H1 (cell line): ENCODE measurements around the gene FNIP2. TPM values are rescaled to one million over a fixed set of nuclear protein-coding genes. Genes with fewer than 3 reads are reported as not detected.

Experiments used
- CTCF ChIA-PET: fragments of 300-600 bp; sonication (Branson Sonifier 250); formaldehyde crosslinking; loops from one replicate; lab custom pipeline; 2021; ENCODE audit not compliant: partially characterized antibody; lab: Charles Lee
- POLR2A ChIA-PET: fragments of 300-600 bp; sonication (Branson Sonifier 250); formaldehyde crosslinking; loops from one replicate; lab custom pipeline; 2021; ENCODE audit warnings: inconsistent platforms; ENCODE audit not compliant: partially characterized antibody; lab: Charles Lee
- DNase-seq, 2 experiments: peaks; one replicate each; pipeline versions ENCODE4 v3.0.0 to v3.0.0-alpha.2; 2010 to 2022; ENCODE audit warnings: low spot score in 2 of 2, low read depth in 1 of 2, mixed read lengths in 1 of 2
- FAIRE-seq: peaks from 2 replicates; lab custom pipeline; 2011; peaks lifted over from hg19 to GRCh38; lab: Jason Lieb, UNC
- H2AFZ ChIP-seq: 2 replicates; pipeline ENCODE4 v1.8.1; 2012; ENCODE audit warnings: low read length, inconsistent platforms
- H2AK5ac ChIP-seq: 2 replicates; pipeline ENCODE4 v1.6.1; 2013; ENCODE audit warnings: low read depth, low read length
- H2BK120ac ChIP-seq: replicated peaks from 2 replicates; pipeline ENCODE3; 2013; ENCODE audit warnings: low read depth, low read length, inconsistent platforms
- H2BK12ac ChIP-seq: 2 replicates; pipeline ENCODE4 v1.6.1; 2013; ENCODE audit warnings: low read depth, low read length
- H2BK15ac ChIP-seq: 2 replicates; pipeline ENCODE4 v1.6.1; 2013; ENCODE audit warnings: low read length
- H2BK20ac ChIP-seq: 2 replicates; pipeline ENCODE4 v1.6.1; 2013; ENCODE audit warnings: low read length
- H2BK5ac ChIP-seq: 2 replicates; pipeline ENCODE4 v1.6.1; 2013; ENCODE audit warnings: low read depth, low read length
- H3K14ac ChIP-seq: 2 replicates; pipeline ENCODE4 v1.6.1; 2013; ENCODE audit warnings: inconsistent platforms; ENCODE audit not compliant: insufficient read length
- H3K18ac ChIP-seq: 2 replicates; pipeline ENCODE4 v1.6.1; 2013; ENCODE audit warnings: low read length; ENCODE audit errors: extremely low read depth
- H3K23ac ChIP-seq: 2 replicates; pipeline ENCODE4 v1.6.1; 2013; ENCODE audit warnings: inconsistent platforms; ENCODE audit not compliant: insufficient read length
- H3K23me2 ChIP-seq: 2 replicates; pipeline ENCODE4 v1.6.1; 2013; ENCODE audit warnings: low read depth, low read length
- H3K27ac ChIP-seq: 2 replicates; pipeline ENCODE4 v1.6.1; 2011; ENCODE audit warnings: low read depth, low read length, inconsistent platforms
- H3K27me3 ChIP-seq, 4 experiments: replicated peaks in 1 of 4; 1 replicate in 1 of 4; 2 replicates in 3 of 4; pipeline versions ENCODE4 v1.6.1 to v1.8.1; 2011 to 2013; ENCODE audit warnings: low read length in 3 of 4, mild to moderate bottlenecking in 3 of 4, inconsistent platforms in 2 of 4, mixed read lengths in 2 of 4, moderate library complexity in 1 of 4; ENCODE audit not compliant: control insufficient read depth in 3 of 4, insufficient read depth in 3 of 4; ENCODE audit errors: extremely low read depth in 1 of 4
- H3K36me3 ChIP-seq, 4 experiments: 2 replicates each; pipeline versions ENCODE4 v1.6.1 to v1.8.1; 2011 to 2013; ENCODE audit warnings: mild to moderate bottlenecking in 4 of 4, low read length in 3 of 4, moderate library complexity in 2 of 4, control low read depth in 1 of 4, inconsistent platforms in 1 of 4; ENCODE audit not compliant: insufficient read depth in 4 of 4, control insufficient read depth in 2 of 4
- H3K4ac ChIP-seq: replicated peaks from 2 replicates; pipeline ENCODE3; 2013; ENCODE audit warnings: low read length, low read depth, mixed read lengths, inconsistent platforms; ENCODE audit not compliant: insufficient read length
- H3K4me1 ChIP-seq, 4 experiments: replicated peaks in 1 of 4; 1 replicate in 1 of 4; 2 replicates in 3 of 4; pipeline versions ENCODE4 v1.6.1 to v1.8.1; 2011 to 2013; ENCODE audit warnings: low read length in 3 of 4, inconsistent platforms in 2 of 4, mixed read lengths in 1 of 4; ENCODE audit not compliant: insufficient read depth in 4 of 4, control insufficient read depth in 3 of 4
- H3K4me2 ChIP-seq, 2 experiments: 2 replicates each; pipeline versions ENCODE4 v1.6.1 to v1.8.1; 2011 to 2013; ENCODE audit warnings: low read depth in 2 of 2, low read length in 2 of 2, control low read depth in 1 of 2, inconsistent platforms in 1 of 2, mild to moderate bottlenecking in 1 of 2; ENCODE audit not compliant: insufficient read depth in 1 of 2
- H3K4me3 ChIP-seq, 4 experiments: fragments of 200-600, 300-600 bp in 1 of 4; sonication (generic), shearing (Covaris generic), sonication (Bioruptor Twin) in 1 of 4; 2 replicates each; pipeline versions ENCODE4 v1.5.1 to v1.8.1; 2011 to 2016; ENCODE audit warnings: low read length in 4 of 4, low read depth in 3 of 4, control low read depth in 2 of 4, inconsistent platforms in 2 of 4, mild to moderate bottlenecking in 2 of 4, mixed read lengths in 1 of 4, moderate library complexity in 1 of 4; ENCODE audit not compliant: insufficient read depth in 2 of 4; ENCODE audit errors: extremely low read depth in 1 of 4
- H3K56ac ChIP-seq: replicated peaks from 2 replicates; pipeline ENCODE3; 2013; ENCODE audit warnings: low read depth, mild to moderate bottlenecking, mixed read lengths, low read length, inconsistent platforms; ENCODE audit not compliant: insufficient read length
- H3K79me1 ChIP-seq: 2 replicates; pipeline ENCODE4 v1.6.1; 2013; ENCODE audit warnings: low read depth, low read length, control low read depth
- H3K79me2 ChIP-seq, 2 experiments: 2 replicates each; pipeline versions ENCODE4 v1.6.1 to v1.8.1; 2012 to 2013; ENCODE audit warnings: low read length in 2 of 2, mild to moderate bottlenecking in 2 of 2, inconsistent platforms in 1 of 2; ENCODE audit not compliant: insufficient read depth in 2 of 2, control insufficient read depth in 1 of 2
- H3K9ac ChIP-seq, 4 experiments: replicated peaks in 1 of 4; 1 replicate in 1 of 4; 2 replicates in 3 of 4; pipeline versions ENCODE4 v1.6.1 to v1.8.1; 2011 to 2013; ENCODE audit warnings: low read depth in 3 of 4, low read length in 3 of 4, control low read depth in 2 of 4, mild to moderate bottlenecking in 2 of 4, moderate library complexity in 2 of 4, inconsistent platforms in 1 of 4; ENCODE audit errors: extremely low read depth in 1 of 4
- H3K9me3 ChIP-seq, 2 experiments: 2 replicates each; pipeline versions ENCODE4 v1.6.1 to v1.8.1; 2012 to 2013; ENCODE audit warnings: mild to moderate bottlenecking in 2 of 2, moderate library complexity in 2 of 2, control low read depth in 1 of 2, inconsistent platforms in 1 of 2, low read depth in 1 of 2, low read length in 1 of 2, mixed read lengths in 1 of 2; ENCODE audit not compliant: insufficient read depth in 2 of 2
- H4K20me1 ChIP-seq, 2 experiments: replicated peaks in 1 of 2; 2 replicates each; pipeline versions ENCODE3 to v1.8.1; 2011 to 2013; ENCODE audit warnings: inconsistent platforms in 2 of 2, low read length in 2 of 2, mild to moderate bottlenecking in 1 of 2; ENCODE audit not compliant: insufficient read depth in 2 of 2, control insufficient read depth in 1 of 2
- H4K5ac ChIP-seq: 2 replicates; pipeline ENCODE4 v1.6.1; 2013; ENCODE audit warnings: low read length, low read depth, mixed read lengths, inconsistent platforms; ENCODE audit not compliant: insufficient read length
- H4K8ac ChIP-seq: 2 replicates; pipeline ENCODE4 v1.8.0; 2013; ENCODE audit warnings: mild to moderate bottlenecking, moderate library complexity, low read length, inconsistent platforms; ENCODE audit not compliant: insufficient read depth; ENCODE audit errors: extremely low read depth
- H4K91ac ChIP-seq: replicated peaks from 2 replicates; pipeline ENCODE3; 2013; ENCODE audit warnings: low read length, mixed read lengths, inconsistent platforms; ENCODE audit not compliant: insufficient read length
- ATF2 ChIP-seq: IDR thresholded peaks from 2 replicates; pipeline ENCODE4 v1.6.1; 2012; ENCODE audit warnings: low read length, inconsistent platforms
- CTCF ChIP-seq, 3 experiments: IDR thresholded peaks; 1 replicate in 2 of 3; 2 replicates in 1 of 3; pipeline versions ENCODE4 v1.5.1 to v1.6.1; 2011; ENCODE audit warnings: low read length in 3 of 3, mild to moderate bottlenecking in 3 of 3, inconsistent platforms in 2 of 3, low read depth in 1 of 3, moderate library complexity in 1 of 3; ENCODE audit not compliant: insufficient read depth in 1 of 3; ENCODE audit errors: control extremely low read depth in 1 of 3
- E2F6 ChIP-seq: IDR thresholded peaks from 2 replicates; pipeline ENCODE4 v1.6.1; 2012; ENCODE audit warnings: inconsistent platforms
- HDAC6 ChIP-seq: IDR thresholded peaks from one replicate; pipeline ENCODE4 v1.7.1; 2012; ENCODE audit warnings: low read depth, mild to moderate bottlenecking, inconsistent platforms, low read length, moderate library complexity
- POLR2AphosphoS5 ChIP-seq: IDR thresholded peaks from 2 replicates; pipeline ENCODE4 v1.6.1; 2011; ENCODE audit warnings: low read depth, low read length
- SAP30 ChIP-seq: fragments of 300-600 bp; sonication (generic); IDR thresholded peaks from 2 replicates; pipeline ENCODE4 v1.7.1; 2012; ENCODE audit warnings: low read length, moderate library complexity, mild to moderate bottlenecking, inconsistent platforms; ENCODE audit not compliant: insufficient read depth, insufficient replicate concordance
- SP4 ChIP-seq: IDR thresholded peaks from 2 replicates; pipeline ENCODE4 v1.6.1; 2012; ENCODE audit warnings: low read length, inconsistent platforms
- TAF7 ChIP-seq: optimal IDR thresholded peaks from 2 replicates; pipeline ENCODE3; 2011; ENCODE audit warnings: low read depth, mild to moderate bottlenecking, inconsistent platforms, low read length, moderate library complexity, borderline replicate concordance
- TCF12 ChIP-seq: IDR thresholded peaks from 2 replicates; pipeline ENCODE4 v1.6.1; 2011; ENCODE audit warnings: low read depth, mild to moderate bottlenecking, low read length
- WGBS, 2 experiments: shearing (Covaris generic) in 1 of 2; methylation state at CpG; one replicate each; pipeline versions ENCODE4 v1.1.6 to v1.1.7; 2013 to 2015; ENCODE audit warnings: low lambda C conversion rate in 2 of 2, mixed read lengths in 2 of 2, inconsistent platforms in 1 of 2, low coverage in 1 of 2, missing lambda C conversion rate in 1 of 2; ENCODE audit not compliant: insufficient replicate concordance in 2 of 2, insufficient coverage in 1 of 2, insufficient read length in 1 of 2; ENCODE audit errors: extremely low coverage in 1 of 2, missing lambda C conversion rate in 1 of 2; 5-methylcytosine and 5-hydroxymethylcytosine counted together
- polyA plus RNA-seq, 7 experiments: library from polyadenylated mRNA; depleted of rRNA in 3 of 7; stranded (reverse) in 5 of 7; unstranded in 2 of 7; fragments of >200 nt in 5 of 7; fragments of 200-250 nt in 2 of 7; gene quantifications; 1 replicate in 5 of 7; 2 replicates in 1 of 7; 4 replicates in 1 of 7; pipeline versions ENCODE4 v1.2.1 to v1.2.3, GENCODE V29; 2011 to 2013; ENCODE audit warnings: missing spikeins in 2 of 7, mixed read lengths in 2 of 7
- total RNA-seq: library from RNA; stranded (reverse); fragmentation: NEBNext Ultra II Directional; extraction: Animal tissue kit (Norgen Biotek cat#: 25700); gene quantifications from 2 replicates; pipeline ENCODE4 v1.2.1, GENCODE V29; 2021

FNIP2 gene
- total and polyA plus RNA-seq, 2 of the 8 experiments (the other 6 are each of a cell fraction or from before 2014, with no cell fraction given) = 4.0 to 13.0 TPM

- Histone ChIP-seq H3K23ac (no peak overlapping the region), H4K91ac (no peak overlapping the region), H3K56ac (no peak overlapping the region), H3K4me2 (no peak overlapping the region), H3K4ac (no peak overlapping the region), H2BK5ac (no peak overlapping the region), H3K9me3 (peaks cover 0 to 7% of the 10 kb centered on the region in 2 experiments; a peak in 2 of 4 replicates), H4K5ac (no peak overlapping the region), H3K27me3 (no peaks in the 10 kb centered on the region), H2AFZ (no peak overlapping the region), H2BK20ac (no peak overlapping the region), H4K20me1 (no peaks in the 10 kb centered on the region), H3K18ac (no peak overlapping the region), H3K4me1 (no peaks in the 10 kb centered on the region), H3K14ac (no peak overlapping the region), H2BK120ac (no peak overlapping the region), H3K36me3 (no peaks in the 10 kb centered on the region), H3K9ac (no peak overlapping the region), H3K79me1 (no peaks in the 10 kb centered on the region), H2BK12ac (no peak overlapping the region), H4K8ac (no peak overlapping the region), H2AK5ac (no peak overlapping the region), H3K79me2 (no peaks in the 10 kb centered on the region), H3K4me3 (no peak overlapping the region), H3K23me2 (no peaks in the 10 kb centered on the region), H3K27ac (no peak overlapping the region), H2BK15ac (no peak overlapping the region)
- CTCF ChIA-PET = no interaction called here
- 65% methylated on average over 4 of the region's 4 CpGs; no CpG with 5 or more reads in 1 of the 2 experiments for WGBS, 2 experiments
- POLR2A ChIA-PET = no interaction called here
- DNase-seq (no peak), FAIRE-seq (no peak)
- TF ChIP-seq HDAC6 (no peak), SP4 (no peak), E2F6 (no peak), TAF7 (no peak), TCF12 (no peak), CTCF (IDR thresholded peaks at IDR 0.05; ENCODE audit: control extremely low read depth in 1 of 3, insufficient read depth in 1 of 3, low read depth in 1 of 3, low read length in 3 of 3) (no peak), SAP30 (no peak), ATF2 (no peak), POLR2AphosphoS5 (no peak)
Measured at GRCh38 chr4:158758142-158758541, 10.7 kb upstream of the FNIP2 start.
